GM12872 (cell line): Measurements from ENCODE around the gene TLX3.

Source experiments
- CTCF ChIP-seq: IDR thresholded peaks from 3 replicates; pipeline ENCODE4 v1.5.1; 2011; ENCODE audit warnings: low read depth, mild to moderate bottlenecking, low read length, moderate library complexity; ENCODE audit not compliant: insufficient read depth

TLX3 gene

GRCh38 chr5:171291371-171291770 lies 17.7 kb upstream of the TLX3 start:
- no peak for TF ChIP-seq CTCF

GRCh38 chr5:171295299-171295698 lies 13.7 kb upstream of the TLX3 start:
- no peak for TF ChIP-seq CTCF

- TF ChIP-seq CTCF, result no peak
Observed at GRCh38 chr5:171295801-171296200, 13.2 kb upstream of the TLX3 start.

GRCh38 chr5:171299228-171299627 lies 9.8 kb upstream of the TLX3 start:
- TF ChIP-seq CTCF, result no peak

- no peak for TF ChIP-seq CTCF
Observed at GRCh38 chr5:171299851-171300250, 9.2 kb upstream of the TLX3 start.

- TF ChIP-seq CTCF, result no peak
Observed at GRCh38 chr5:171300358-171300757, 8.7 kb upstream of the TLX3 start.

GRCh38 chr5:171306166-171306565 lies 2.9 kb upstream of the TLX3 start:
- no peak for TF ChIP-seq CTCF
